Hematopoietic multipotent progenitor cell (in vitro differentiated cells): ENCODE results near the gene OR6F1. TPM values are rescaled to one million over a fixed set of nuclear protein-coding genes. Genes with fewer than 3 reads are reported as not detected.

Experiments used
- total RNA-seq: library from RNA; depleted of rRNA; stranded (reverse); fragments of >200 nt; gene quantifications from one replicate; pipeline ENCODE4 v1.2.3, GENCODE V29; 2012

Gene OR6F1
- total RNA-seq, 1 donor: under 0.01 TPM

Other genes starting within 250 kb of the OR6F1 start
- 0.27 TPM for gene OR2C3, start 180.2 kb downstream of the OR6F1 start, total RNA-seq
- 16.4 TPM for gene GCSAML, start 167.5 kb downstream of the OR6F1 start, total RNA-seq
- gene OR2G2, start 128.3 kb downstream of the OR6F1 start, total RNA-seq: 0.27 TPM
- gene OR2G3, start 111.1 kb downstream of the OR6F1 start, total RNA-seq: 0.54 TPM
- not detected for gene OR13G1, start 36.9 kb downstream of the OR6F1 start, total RNA-seq
- 0.81 TPM for gene OR14K1, start 22.0 kb upstream of the OR6F1 start, total RNA-seq
- gene OR14A2, start 31.5 kb upstream of the OR6F1 start, total RNA-seq: not detected
- not detected for gene OR1C1, start 43.9 kb upstream of the OR6F1 start, total RNA-seq
- gene OR14A16, start 107.5 kb upstream of the OR6F1 start, total RNA-seq: not detected
- gene OR11L1, start 125.2 kb upstream of the OR6F1 start, total RNA-seq: under 0.01 TPM
- 25.3 TPM for gene TRIM58, start 140.5 kb upstream of the OR6F1 start, total RNA-seq
- 45.8 TPM for gene OR2W3, start 178.9 kb upstream of the OR6F1 start, total RNA-seq
- gene OR2T8, start 203.6 kb upstream of the OR6F1 start, total RNA-seq: 1.6 TPM
- 0.27 TPM for gene OR2AJ1, start 208.2 kb upstream of the OR6F1 start, total RNA-seq
- 9.2 TPM for gene OR2L8, start 232.2 kb upstream of the OR6F1 start, total RNA-seq
- gene OR2AK2, start 248.6 kb upstream of the OR6F1 start, total RNA-seq: 3.2 TPM